CD4-positive, alpha-beta T cell treated with Interferon gamma for 1 hour (primary cell): Measurements from ENCODE around the gene POLR2A.
"Not testable (repeated sequence)": the region's sequence is repeated elsewhere in the genome, so short reads cannot be mapped to it uniquely, and the experiment has no call there.

Source experiments
- DNase-seq: peaks from one replicate; pipeline ENCODE4 v3.0.0-alpha.2; 2020

POLR2A gene

DNA sequence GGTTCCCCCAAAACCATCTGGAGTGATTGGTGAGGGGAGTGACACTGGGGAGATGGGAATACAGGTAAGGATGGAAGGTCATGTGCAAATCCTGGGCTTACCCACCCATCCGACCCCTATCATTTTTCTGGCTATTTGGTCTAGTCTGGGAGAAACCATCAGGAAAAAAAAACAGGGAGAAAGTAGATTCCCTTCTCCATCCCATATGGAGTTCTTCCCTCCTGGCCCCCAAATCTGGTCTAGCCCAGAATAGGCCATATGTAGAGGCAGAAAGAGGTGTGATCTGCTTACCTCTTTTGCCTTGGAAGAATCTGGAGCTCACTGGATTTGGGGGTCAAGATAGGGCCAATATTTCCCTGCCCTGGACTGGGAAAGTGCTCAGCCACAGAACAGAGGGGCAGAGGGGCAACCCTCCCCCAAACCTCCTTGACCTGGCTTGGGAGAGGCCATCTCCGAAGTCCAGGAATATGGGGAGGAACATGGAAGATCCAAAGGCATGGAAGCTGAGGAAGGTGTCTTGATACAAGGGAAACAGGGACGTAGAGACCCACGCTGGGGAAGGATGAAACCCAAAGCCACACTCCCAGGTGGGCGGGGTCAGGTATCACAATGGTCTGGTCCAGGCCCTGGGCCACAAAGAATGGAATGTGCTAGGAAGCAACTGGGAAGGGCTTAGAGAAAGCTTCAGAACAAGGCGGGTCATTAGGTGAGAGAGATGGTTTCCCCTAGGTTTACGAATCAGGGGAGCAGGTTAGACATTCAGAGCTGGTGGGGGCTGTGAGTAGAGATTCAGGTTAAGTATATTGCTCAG is 23.1 kb upstream of the POLR2A start:
- DNase-seq = no peak

GRCh38 chr17:7462474-7463371 is 21.4 kb upstream of the POLR2A start:
- DNase-seq = no peak

DNA sequence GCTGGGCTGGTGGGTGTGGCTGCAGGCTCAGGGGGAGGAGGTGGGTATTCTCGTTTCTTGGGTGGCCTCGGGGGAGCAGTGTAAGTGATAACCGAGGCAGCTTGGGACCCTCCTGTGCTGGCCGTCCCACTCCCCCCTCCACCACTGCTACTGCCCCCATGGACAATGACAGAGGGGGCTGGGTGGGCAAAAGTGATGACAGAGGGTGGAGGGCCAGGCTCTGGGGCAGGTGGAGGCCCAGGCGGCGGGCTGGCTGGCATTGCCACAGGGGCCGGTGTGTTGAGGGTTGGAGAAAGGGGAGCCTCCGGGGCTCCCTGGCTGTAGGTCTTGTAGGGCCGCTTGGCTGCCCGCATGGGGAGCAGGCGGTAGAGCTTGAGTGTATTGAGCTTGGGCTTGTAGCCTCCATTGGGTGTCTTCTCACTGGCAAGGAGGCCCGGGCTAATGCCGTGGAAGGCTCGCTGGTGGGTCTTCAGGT is 20.8 kb upstream of the POLR2A start:
- no peak for DNase-seq

DNA sequence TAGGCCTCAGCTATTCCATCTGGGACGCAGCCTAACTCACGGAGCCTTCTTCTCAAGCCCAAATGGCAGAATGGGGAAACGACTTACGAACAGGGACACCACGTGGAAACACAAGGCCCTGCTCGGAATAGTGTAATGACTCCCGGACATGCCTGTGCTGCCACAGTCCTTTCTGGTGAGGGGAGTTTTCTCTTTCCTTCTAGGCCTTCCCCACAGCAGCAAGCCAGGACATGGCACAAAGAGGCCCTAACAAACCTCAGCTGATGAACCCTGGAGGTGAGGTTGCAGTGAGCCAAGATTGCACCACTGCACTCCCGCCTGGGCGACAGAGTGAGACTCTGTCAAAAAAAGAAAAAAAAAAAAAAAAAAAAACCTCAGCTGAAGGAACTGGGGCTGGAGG is 20.1 kb upstream of the POLR2A start:
- no peak for DNase-seq

- no peak for DNase-seq
Measured at GRCh38 chr17:7465597-7466275, 18.4 kb upstream of the POLR2A start.

GRCh38 chr17:7466318-7466638 is 17.9 kb upstream of the POLR2A start:
- no peak for DNase-seq

GRCh38 chr17:7466639-7467341 is 17.4 kb upstream of the POLR2A start:
- peak; percentile 42 for DNase-seq

- DNase-seq = no peak
Measured at GRCh38 chr17:7467498-7467897, 16.7 kb upstream of the POLR2A start.

GRCh38 chr17:7468290-7468689 is 15.9 kb upstream of the POLR2A start:
- DNase-seq = no peak

- no peak for DNase-seq
Measured at GRCh38 chr17:7468804-7469389, 15.3 kb upstream of the POLR2A start.

DNA sequence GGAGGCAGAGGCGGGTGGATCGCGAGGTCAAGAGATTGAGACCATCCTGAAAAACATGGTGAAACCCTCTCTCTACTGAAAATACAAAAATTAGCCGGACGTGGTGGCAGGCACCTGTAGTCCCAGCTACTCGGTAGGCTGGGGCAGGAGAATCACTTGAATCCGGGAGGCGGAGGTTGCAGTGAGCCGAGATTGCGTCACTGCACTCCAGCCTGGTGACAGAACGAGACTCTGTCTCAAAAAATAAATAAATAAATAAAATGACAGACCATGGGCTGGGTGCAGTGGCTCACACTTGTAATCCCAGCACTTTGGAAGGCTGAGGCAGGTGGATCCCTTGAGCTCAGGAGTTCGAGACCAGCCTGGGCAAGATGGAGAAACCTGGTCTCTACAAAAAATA is 14.3 kb upstream of the POLR2A start:
- DNase-seq = not testable (repeated sequence)

DNA sequence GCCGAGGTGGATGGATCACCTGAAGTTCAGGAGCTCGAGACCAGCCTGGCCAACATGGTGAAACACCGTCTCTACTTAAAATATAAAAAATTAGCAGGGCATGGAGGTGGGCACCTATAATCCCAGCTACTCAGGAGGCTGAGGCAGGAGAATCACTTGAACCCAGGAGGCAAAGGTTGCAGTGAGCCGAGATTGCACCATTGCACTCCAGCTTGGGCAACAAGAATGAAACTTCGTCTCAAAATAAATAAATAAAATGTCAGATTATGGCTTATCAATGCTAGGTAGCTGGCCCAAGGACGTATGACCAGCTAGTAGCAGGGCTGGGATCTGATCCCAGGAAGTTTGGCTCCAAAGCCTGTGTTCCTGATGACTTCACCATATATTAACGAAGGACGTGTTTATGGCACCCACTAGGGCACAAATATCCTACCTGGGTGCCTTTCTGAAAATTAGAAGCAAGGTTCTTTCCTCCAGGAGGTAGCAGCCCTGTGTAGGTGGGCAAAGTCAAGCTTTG is 13.7 kb upstream of the POLR2A start:
- DNase-seq = not testable (repeated sequence)

DNA sequence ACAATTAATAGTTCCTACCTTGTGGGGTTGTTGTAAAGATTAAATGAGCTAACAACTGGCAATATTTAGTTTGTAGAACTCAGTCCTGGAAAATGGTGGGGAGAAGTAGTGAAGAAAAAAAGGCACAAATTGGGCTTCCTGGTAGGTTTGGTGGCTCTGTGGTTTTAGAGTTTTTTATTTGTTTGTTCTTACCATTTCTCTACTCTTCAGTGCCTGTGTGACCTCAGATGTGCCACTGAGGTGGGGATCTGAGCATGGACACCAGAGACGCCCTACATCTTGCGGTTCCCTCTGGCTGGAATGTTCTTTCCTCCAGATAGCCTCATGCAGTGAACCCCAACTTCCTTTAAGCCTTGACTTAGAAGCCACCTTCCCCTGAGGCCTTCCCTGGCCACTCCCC is 12.4 kb upstream of the POLR2A start:
- no peak for DNase-seq

DNA sequence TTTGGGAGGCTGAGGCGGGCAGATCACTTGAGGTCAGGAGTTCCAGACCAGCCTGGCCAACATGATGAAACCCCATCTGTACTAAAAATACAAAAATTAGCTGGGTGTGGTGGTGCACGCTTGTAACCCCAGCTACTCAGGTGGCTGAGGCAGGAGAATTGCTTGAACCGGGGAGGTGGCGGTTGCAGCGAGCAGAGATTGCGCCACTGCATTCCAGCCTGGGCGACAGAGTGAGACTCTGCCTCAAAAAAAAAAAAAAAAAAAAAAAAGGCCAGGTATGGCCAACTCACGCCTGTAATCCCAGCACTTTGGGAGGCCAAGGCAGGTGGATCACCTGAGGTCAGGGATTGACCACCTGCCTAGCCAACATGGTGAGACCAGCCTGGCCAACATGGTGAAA is 9.4 kb upstream of the POLR2A start:
- DNase-seq = not testable (repeated sequence)

DNA sequence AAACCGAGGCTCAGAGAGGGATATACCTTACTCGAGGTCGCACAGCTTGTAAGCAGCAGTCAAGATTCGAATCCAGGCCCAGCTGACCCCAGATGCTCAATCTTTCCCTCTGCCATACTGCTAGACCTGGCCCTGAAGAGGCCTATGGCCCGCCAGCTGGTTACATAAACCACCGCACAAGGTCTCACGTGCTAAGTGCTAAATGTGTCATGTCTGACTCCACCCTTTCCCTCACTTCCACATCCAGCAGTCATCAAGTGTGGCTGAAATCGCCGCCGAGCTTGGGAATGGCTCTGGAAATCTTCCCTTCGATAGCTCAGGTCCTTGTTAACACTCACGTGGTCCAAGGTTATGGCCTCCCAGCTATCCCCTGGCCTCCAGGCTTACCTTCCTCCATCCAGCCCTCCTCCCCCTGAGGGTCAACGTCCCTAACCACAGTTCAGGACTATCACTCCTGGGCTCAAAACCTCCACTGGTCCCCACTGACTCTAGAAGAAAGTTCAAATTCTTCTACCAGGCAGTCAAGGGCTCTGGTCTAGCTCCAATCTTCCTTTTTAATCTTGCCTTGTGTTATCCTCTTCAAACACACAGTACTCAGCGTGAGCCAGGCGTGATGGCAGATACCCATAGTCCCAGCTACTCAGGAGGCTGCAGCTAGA is 8.3 kb upstream of the POLR2A start:
- DNase-seq = peak; percentile 52

- DNase-seq = no peak
Measured at GRCh38 chr17:7476494-7476893, 7.7 kb upstream of the POLR2A start.

GRCh38 chr17:7476951-7477350 is 7.2 kb upstream of the POLR2A start:
- DNase-seq = no peak

- DNase-seq = peak; percentile 40
Measured at GRCh38 chr17:7477392-7478275, 6.5 kb upstream of the POLR2A start.

GRCh38 chr17:7478276-7479212 is 5.6 kb upstream of the POLR2A start:
- DNase-seq = peak; percentile 82
